Osteocyte (in vitro differentiated cells): Measurements from ENCODE around the gene MATN1. TPM values are rescaled to one million over a fixed set of nuclear protein-coding genes. Genes with fewer than 3 reads are reported as not detected.
"Not testable (repeated sequence)": the region's sequence is repeated elsewhere in the genome, so short reads cannot be mapped to it uniquely, and the experiment has no call there.

Experiments used
- DNase-seq: peaks from one replicate; pipeline ENCODE4 v3.0.0; 2021; ENCODE audit warnings: mixed read lengths; ENCODE audit not compliant: unreplicated experiment; ENCODE audit errors: extremely low spot score
- H3K27ac Mint-ChIP-seq: one replicate; pipeline ENCODE4 v1.8.0; 2021; ENCODE audit warnings: mild to moderate bottlenecking, mixed read lengths; ENCODE audit not compliant: unreplicated experiment
- H3K27me3 Mint-ChIP-seq: one replicate; pipeline ENCODE4 v1.8.0; 2021; ENCODE audit warnings: mixed read lengths; ENCODE audit not compliant: unreplicated experiment
- H3K36me3 Mint-ChIP-seq: one replicate; pipeline ENCODE4 v1.8.0; 2021; ENCODE audit warnings: mixed read lengths; ENCODE audit not compliant: unreplicated experiment
- H3K4me1 Mint-ChIP-seq: one replicate; pipeline ENCODE4 v1.8.0; 2021; ENCODE audit warnings: mixed read lengths; ENCODE audit not compliant: unreplicated experiment
- H3K4me3 Mint-ChIP-seq: one replicate; pipeline ENCODE4 v1.8.0; 2021; ENCODE audit warnings: mild to moderate bottlenecking, moderate library complexity, mixed read lengths; ENCODE audit not compliant: unreplicated experiment
- H3K9me3 Mint-ChIP-seq: one replicate; pipeline ENCODE4 v1.8.0; 2021; ENCODE audit warnings: mixed read lengths; ENCODE audit not compliant: unreplicated experiment
- CTCF ChIP-seq: fragments of 200-600 bp; sonication (generic); IDR thresholded peaks from 2 replicates; pipeline ENCODE4 v1.5.0; 2021; ENCODE audit warnings: antibody characterized with exemption, mild to moderate bottlenecking, moderate library complexity
- total RNA-seq: library from RNA; stranded (reverse); gene quantifications from 2 replicates; pipeline ENCODE4 v1.2.1, GENCODE V29; 2021

MATN1 gene
- total RNA-seq, 1 donor from 2014 or later = 0.99 TPM

GRCh38 chr1:30768159-30768829, 44.9 kb upstream of the MATN1 start:
- Mint-ChIP-seq H3K4me3 (no peak overlapping the region), H3K9me3 (no peaks in the 10 kb centered on the region), H3K27ac (no peak overlapping the region), H3K36me3 (no peaks in the 10 kb centered on the region), H3K4me1 (peaks cover 9% of the 10 kb centered on the region), H3K27me3 (peaks cover 2% of the 10 kb centered on the region)
- no peak for DNase-seq
- TF ChIP-seq CTCF = no peak

- not testable (repeated sequence) for H3K9me3 Mint-ChIP-seq, H3K27me3 Mint-ChIP-seq, H3K4me3 Mint-ChIP-seq
Observed at GRCh38 chr1:30766948-30767347, 43.6 kb upstream of the MATN1 start.

GRCh38 chr1:30765556-30766434, 42.4 kb upstream of the MATN1 start:
- Mint-ChIP-seq H3K27ac (no peak overlapping the region), H3K9me3 (no peaks in the 10 kb centered on the region), H3K4me3 (no peak overlapping the region), H3K36me3 (no peaks in the 10 kb centered on the region), H3K27me3 (no peaks in the 10 kb centered on the region), H3K4me1 (peaks cover 20% of the 10 kb centered on the region)
- TF ChIP-seq CTCF = no peak
- no peak for DNase-seq

More at GRCh38 chr1:30766948-30767347, 43.6 kb upstream of the MATN1 start:
- H3K27ac Mint-ChIP-seq, H3K36me3 Mint-ChIP-seq, DNase-seq: not testable (repeated sequence)
- peaks cover 14% of the 10 kb centered on the region for H3K4me1 Mint-ChIP-seq

GRCh38 chr1:30764939-30765555, 41.7 kb upstream of the MATN1 start:
- H3K27me3 Mint-ChIP-seq = no peaks in the 10 kb centered on the region
- no peak overlapping the region for H3K27ac Mint-ChIP-seq
- H3K9me3 Mint-ChIP-seq = no peaks in the 10 kb centered on the region
- H3K36me3 Mint-ChIP-seq = no peaks in the 10 kb centered on the region
- TF ChIP-seq CTCF = no peak
- no peak overlapping the region for H3K4me3 Mint-ChIP-seq
- H3K4me1 Mint-ChIP-seq = peaks cover 20% of the 10 kb centered on the region
- DNase-seq = no peak

- no peaks in the 10 kb centered on the region for H3K9me3 Mint-ChIP-seq
- no peak for DNase-seq
- no peaks in the 10 kb centered on the region for H3K27me3 Mint-ChIP-seq
Observed at GRCh38 chr1:30764396-30764795, 41.0 kb upstream of the MATN1 start.

More at GRCh38 chr1:30764396-30764795, 41.0 kb upstream of the MATN1 start:
- Mint-ChIP-seq H3K4me3 (no peak overlapping the region), H3K36me3 (no peaks in the 10 kb centered on the region), H3K27ac (no peak overlapping the region), H3K4me1 (peaks cover 22% of the 10 kb centered on the region)
- no peak for TF ChIP-seq CTCF
